GM18867 (cell line): ENCODE measurements around the gene TRAPPC2B.

Experiments used
- ATAC-seq: cut with Tn5 transposase; IDR thresholded peaks from one replicate; pipeline ENCODE4 v1.9.1; 2021; ENCODE audit warnings: mild to moderate bottlenecking, moderate library complexity; ENCODE audit not compliant: unreplicated experiment

The TRAPPC2B gene

GRCh38 chr19:57362997-57363687 lies at the start of gene TRAPPC2B, which contains the start of gene ZNF547:
TRAPPC2B (plus strand) TSS chr19:57363551; CDS start chr19:57364834, 1,283 bp downstream.
ZNF547 (plus strand) TSS chr19:57363551; CDS start chr19:57368556, 5,005 bp downstream.
- peak; percentile 92 for ATAC-seq

DNA sequence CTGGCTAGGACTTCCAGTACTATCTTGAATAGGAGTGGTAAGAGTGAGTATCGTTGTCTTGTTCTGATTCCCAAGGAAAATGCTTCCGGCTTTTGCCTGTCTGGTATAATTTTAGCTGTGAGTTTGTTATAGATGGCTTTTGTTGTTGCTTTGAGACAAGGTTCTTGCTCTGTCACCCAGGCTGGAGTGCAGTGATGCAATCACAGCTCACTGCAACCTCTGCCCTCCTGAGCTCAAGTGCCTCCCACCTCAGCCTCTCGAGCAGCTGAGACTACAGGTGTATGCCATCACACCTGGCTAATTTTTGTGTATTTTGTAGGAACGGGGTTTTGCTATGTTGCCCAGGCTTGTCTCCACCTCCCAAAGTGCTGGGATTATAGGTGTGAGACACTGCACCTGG lies 49.2 kb upstream of the TRAPPC2B start:
- no peak for ATAC-seq

GRCh38 chr19:57317503-57317902 lies 45.8 kb upstream of the TRAPPC2B start:
- no peak for ATAC-seq

DNA sequence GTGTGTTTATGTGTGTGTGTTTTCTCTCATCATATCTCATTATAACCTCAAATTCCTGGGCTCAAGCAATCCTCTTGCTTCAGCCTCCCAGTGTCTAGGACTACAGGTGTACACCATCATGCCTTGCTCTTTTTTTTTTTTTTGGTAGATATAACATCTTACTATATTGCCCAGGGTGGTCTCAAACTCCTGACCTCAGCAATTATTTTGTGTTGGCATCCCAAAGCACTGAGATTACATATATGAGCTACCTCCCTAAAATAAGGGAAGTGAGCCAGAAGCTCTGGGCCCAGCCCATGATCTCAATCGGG lies 43.5 kb upstream of the TRAPPC2B start:
- peak; percentile 3 for ATAC-seq

DNA sequence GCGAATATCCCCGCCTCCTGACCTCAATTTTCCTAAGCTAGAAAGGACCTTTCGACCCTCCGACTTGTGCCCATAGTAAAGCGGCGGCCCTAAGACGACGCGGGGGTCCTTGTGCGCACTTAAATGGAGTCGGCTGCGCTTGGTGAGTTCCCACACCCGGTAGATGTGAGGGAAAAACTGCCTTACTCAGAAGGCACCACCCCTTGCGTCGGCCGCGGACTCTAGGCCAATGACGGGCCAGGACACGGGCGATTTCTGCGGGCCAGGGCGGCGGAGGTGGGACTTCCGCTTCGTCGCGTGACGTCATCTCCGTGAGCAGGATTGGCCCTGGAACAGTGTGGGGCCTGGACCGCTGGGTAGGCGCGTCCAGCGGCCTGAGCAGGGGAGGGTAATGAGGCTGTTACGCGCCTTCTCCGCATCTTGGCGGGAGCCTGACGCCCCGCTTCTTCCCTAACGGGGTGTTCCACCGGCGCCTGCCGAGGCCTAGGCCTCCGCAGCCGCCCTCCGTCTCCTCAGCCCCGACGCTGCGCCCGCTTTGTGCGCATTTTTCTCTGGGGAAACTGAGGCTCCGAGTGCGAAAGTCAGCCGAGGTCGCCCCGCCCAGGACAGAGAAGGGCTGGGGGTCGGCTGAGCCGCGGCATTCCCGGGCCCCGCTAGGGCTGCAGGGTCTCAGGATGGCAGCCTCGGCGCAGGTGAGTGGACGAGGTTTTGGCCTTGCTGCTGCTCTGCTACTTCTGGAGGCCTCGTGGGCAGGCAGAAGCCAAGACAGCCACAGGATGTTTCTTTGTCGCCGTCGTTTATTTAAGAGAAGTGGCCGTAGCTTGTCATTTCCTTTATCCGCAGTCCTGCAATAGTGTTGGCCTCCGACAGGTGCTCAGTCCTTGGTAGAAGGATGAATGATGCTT lies 42.9 kb upstream of the TRAPPC2B start, which contains the start of gene ZNF543:
Gene ZNF543, plus strand, starts transcription at position 293 of the 905 bp plus-strand sequence. Its CDS starts 382 bp downstream, at position 675.
- ATAC-seq: peak; percentile 98

- ATAC-seq: no peak
These were observed 42.2 kb upstream of the TRAPPC2B start for GRCh38 chr19:57321116-57321515.

- ATAC-seq: no peak
These were observed 41.6 kb upstream of the TRAPPC2B start for GRCh38 chr19:57321751-57322150.

GRCh38 chr19:57324992-57325391 lies 38.4 kb upstream of the TRAPPC2B start:
- ATAC-seq: no peak

DNA sequence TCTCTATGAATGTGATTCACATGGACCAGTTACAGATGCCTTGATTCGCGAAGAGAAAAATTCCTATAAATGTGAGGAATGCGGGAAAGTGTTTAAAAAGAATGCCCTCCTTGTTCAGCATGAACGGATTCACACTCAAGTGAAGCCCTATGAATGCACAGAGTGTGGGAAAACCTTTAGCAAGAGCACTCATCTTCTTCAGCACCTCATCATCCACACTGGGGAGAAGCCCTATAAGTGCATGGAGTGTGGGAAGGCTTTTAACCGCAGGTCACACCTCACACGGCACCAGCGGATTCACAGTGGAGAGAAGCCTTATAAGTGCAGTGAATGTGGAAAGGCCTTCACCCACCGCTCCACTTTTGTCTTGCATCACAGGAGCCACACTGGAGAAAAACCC lies 35.4 kb upstream of the TRAPPC2B start:
- ATAC-seq: no peak

DNA sequence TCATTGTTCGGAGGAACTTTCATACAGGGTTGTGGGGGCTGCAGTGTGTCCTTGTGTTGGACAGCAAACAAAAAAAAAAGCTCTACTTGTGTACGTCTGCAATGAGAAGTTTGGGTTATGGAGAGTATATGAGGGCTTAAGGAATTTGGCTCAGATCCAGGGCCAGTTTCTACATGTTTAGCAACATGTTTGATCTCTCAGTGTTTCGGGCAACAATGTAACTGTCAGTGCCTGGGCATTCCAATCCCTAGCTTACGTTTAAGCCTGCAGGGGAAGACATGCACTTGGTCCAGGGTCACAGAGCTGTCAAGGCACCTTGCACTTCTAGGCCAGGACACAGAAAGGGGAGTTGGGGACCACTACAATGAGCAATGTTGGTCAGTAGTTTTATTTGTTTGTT lies 29.2 kb upstream of the TRAPPC2B start:
- no peak for ATAC-seq

GRCh38 chr19:57338877-57339276 lies 24.5 kb upstream of the TRAPPC2B start:
- no peak for ATAC-seq

DNA sequence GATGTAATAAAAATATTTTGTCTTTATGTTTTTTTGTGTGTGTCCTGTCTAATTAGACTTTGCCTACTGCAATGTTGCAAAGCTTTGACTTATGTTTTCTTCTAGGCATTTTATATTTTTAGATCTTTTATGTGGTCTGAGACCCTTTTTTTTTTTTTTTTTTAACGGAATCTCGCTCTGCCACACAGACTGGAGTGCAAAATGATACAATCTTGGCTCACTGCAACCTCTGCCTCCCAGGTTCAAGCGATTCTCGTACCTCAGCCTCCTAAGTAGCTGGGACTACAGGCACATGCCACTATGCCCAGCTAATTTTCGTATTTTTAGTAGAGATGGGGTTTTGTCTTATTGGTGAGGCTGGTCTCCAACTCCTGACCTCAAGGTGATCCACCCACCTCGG lies 20.8 kb upstream of the TRAPPC2B start:
- no peak for ATAC-seq

GRCh38 chr19:57348136-57348535 lies 15.2 kb upstream of the TRAPPC2B start:
- no peak for ATAC-seq

GRCh38 chr19:57350877-57351805 lies 12.2 kb upstream of the TRAPPC2B start, which contains the start of gene ZNF304:
ZNF304 (plus strand) TSS chr19:57351271; CDS start chr19:57351665, 394 bp downstream.
- peak; percentile 98 for ATAC-seq

DNA sequence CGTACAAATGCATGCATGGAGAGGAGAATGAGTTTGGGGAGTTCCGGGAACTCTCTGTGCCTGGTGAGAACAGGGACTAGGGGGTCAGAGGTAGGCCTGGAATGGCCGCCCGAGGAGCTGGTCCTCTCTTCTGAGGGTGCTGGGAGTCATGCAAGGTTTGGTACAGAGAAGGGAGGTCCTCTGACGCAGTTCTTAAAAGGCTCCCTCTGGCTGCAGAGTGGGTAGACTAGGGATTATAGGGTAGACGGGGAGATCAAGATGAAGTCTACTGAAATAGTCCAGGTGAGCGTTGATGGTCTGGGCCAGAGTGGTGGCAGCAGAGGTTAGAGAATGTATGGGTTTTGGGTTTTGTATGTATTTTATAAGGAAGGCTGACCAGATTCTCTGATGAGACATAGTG lies 11.5 kb upstream of the TRAPPC2B start:
- ATAC-seq: no peak

- no peak for ATAC-seq
These were observed 7.4 kb upstream of the TRAPPC2B start for GRCh38 chr19:57355916-57356315.

DNA sequence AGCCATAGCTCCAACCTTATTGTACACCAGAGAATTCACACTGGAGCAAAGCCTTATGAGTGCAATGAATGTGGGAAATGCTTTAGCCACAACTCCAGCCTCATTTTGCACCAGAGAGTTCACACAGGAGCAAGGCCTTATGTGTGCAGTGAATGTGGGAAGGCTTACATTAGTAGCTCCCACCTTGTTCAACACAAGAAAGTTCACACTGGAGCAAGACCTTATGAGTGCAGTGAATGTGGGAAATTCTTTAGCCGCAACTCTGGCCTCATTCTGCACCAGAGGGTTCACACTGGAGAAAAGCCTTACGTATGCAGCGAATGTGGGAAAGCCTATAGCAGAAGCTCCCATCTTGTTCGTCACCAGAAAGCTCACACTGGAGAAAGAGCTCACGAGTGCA lies 5.9 kb upstream of the TRAPPC2B start:
- no peak for ATAC-seq

GRCh38 chr19:57359300-57359699 lies 4.1 kb upstream of the TRAPPC2B start:
- ATAC-seq: no peak

- ATAC-seq: no peak
These were observed 932 bp upstream of the TRAPPC2B start for GRCh38 chr19:57362419-57362818.

DNA sequence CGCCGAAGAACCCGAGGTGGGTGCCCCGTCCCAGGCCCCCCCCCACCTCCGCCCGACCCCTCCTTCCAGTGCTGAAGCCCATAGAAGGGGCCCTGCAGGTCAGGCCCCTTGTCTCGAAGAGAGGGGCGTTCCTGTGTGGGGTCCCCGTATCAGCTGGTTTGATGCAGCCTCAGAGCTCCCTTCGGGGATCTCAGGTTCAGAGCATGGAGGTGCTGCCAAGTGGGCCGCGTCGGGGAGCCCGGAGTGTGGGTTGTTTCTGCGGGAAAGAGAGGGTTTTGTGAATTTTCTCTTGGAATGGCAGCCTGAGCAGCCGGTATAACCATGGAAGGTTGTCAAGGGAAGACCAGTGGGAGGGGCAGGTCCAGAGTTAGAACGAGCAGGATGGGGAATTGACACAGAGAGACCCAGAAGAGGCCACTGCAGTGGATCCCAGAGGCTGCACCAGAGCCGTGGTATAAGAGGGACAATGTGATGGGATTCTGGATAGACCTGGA lies 384 bp downstream of the TRAPPC2B start:
- peak; percentile 11 for ATAC-seq

DNA sequence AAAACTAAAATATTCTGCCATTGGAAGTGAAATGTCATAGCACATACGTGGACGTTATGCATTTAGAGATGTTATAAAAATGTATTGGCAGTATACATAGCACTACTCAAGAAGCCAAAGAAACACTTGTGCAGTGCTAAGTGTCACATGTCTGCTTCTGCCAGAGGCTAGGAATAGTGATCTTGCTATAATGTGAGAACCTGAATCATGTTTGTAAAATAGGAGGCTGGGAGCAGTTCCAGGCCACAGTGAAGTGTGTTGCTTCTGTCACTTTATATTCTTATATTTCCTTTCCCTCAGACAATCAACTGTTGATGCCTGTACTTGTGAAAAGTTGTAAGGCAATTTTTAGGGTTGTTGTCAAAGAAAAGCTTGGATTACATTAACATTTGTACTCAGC lies 3.4 kb downstream of the TRAPPC2B start:
- ATAC-seq: no peak
